Measurements from ENCODE around the gene ADGRA1.
"Not testable (repeated sequence)": the region's sequence is repeated elsewhere in the genome, so short reads cannot be mapped to it uniquely, and the experiment has no call there.

The ADGRA1 gene

GRCh38 chr10:133150656-133151055 lies 62.9 kb downstream of the ADGRA1 start:
- DNase-seq (ENCODE audit: low spot score) (no peak), ATAC-seq (ENCODE audit: low read depth) (no peak)
- no peaks in the 10 kb centered on the region for H3K4me1 ChIP-seq (ENCODE audit: insufficient read depth, poor library complexity, severe bottlenecking)
- no peak overlapping the region for H3K27ac ChIP-seq (ENCODE audit: poor library complexity, severe bottlenecking)
- peaks cover 2% of the 10 kb centered on the region for H3K9me3 ChIP-seq (ENCODE audit: severe bottlenecking)
- TF ChIP-seq, protein P1, sequence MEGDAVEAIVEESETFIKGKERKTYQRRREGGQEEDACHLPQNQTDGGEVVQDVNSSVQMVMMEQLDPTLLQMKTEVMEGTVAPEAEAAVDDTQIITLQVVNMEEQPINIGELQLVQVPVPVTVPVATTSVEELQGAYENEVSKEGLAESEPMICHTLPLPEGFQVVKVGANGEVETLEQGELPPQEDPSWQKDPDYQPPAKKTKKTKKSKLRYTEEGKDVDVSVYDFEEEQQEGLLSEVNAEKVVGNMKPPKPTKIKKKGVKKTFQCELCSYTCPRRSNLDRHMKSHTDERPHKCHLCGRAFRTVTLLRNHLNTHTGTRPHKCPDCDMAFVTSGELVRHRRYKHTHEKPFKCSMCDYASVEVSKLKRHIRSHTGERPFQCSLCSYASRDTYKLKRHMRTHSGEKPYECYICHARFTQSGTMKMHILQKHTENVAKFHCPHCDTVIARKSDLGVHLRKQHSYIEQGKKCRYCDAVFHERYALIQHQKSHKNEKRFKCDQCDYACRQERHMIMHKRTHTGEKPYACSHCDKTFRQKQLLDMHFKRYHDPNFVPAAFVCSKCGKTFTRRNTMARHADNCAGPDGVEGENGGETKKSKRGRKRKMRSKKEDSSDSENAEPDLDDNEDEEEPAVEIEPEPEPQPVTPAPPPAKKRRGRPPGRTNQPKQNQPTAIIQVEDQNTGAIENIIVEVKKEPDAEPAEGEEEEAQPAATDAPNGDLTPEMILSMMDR (IDR thresholded peaks at IDR 0.05; ENCODE audit: poor library complexity, severe bottlenecking), result no peak
- H3K4me3 ChIP-seq (ENCODE audit: severe bottlenecking), result no peak overlapping the region
- H3K27me3 ChIP-seq (ENCODE audit: insufficient read depth, poor library complexity, severe bottlenecking), result peaks cover 14% of the 10 kb centered on the region
- H3K36me3 ChIP-seq (ENCODE audit: low read depth), result no peaks in the 10 kb centered on the region

DNA sequence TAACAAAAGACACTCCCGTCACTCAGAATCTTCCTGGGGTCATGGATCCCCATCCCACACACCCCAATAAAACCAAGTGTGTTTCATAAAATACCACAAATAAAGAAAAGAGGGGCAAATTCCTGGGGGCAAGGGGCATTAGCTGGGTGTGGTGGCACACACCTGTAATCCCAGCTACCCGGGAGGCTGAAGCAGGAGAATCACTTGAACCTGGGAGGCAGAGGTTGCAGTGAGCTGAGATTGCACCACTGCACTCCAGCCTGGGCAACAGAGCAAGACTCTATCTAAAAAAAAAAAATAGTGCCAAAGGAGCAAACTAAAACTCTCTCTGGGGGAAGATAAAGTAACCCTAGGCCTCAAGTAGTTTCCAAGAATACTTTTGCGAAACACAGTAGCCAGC lies 63.3 kb downstream of the ADGRA1 start:
- not testable (repeated sequence) for H3K36me3 ChIP-seq (ENCODE audit: low read depth); H3K9me3 ChIP-seq (ENCODE audit: severe bottlenecking); H3K4me1 ChIP-seq (ENCODE audit: insufficient read depth, poor library complexity, severe bottlenecking); H3K27ac ChIP-seq (ENCODE audit: poor library complexity, severe bottlenecking); DNase-seq (ENCODE audit: low spot score); ATAC-seq (ENCODE audit: low read depth); H3K4me3 ChIP-seq (ENCODE audit: severe bottlenecking)
- peaks cover 14% of the 10 kb centered on the region for H3K27me3 ChIP-seq (ENCODE audit: insufficient read depth, poor library complexity, severe bottlenecking)

GRCh38 chr10:133151543-133151972 lies 63.8 kb downstream of the ADGRA1 start:
- Histone ChIP-seq H3K36me3 (ENCODE audit: low read depth) (no peaks in the 10 kb centered on the region), H3K27ac (ENCODE audit: poor library complexity, severe bottlenecking) (no peak overlapping the region), H3K4me3 (ENCODE audit: severe bottlenecking) (no peak overlapping the region), H3K27me3 (ENCODE audit: insufficient read depth, poor library complexity, severe bottlenecking) (peaks cover 14% of the 10 kb centered on the region), H3K9me3 (ENCODE audit: severe bottlenecking) (peaks cover 2% of the 10 kb centered on the region), H3K4me1 (ENCODE audit: insufficient read depth, poor library complexity, severe bottlenecking) (no peaks in the 10 kb centered on the region)
- TF ChIP-seq, protein P1 (IDR thresholded peaks at IDR 0.05; ENCODE audit: poor library complexity, severe bottlenecking), result no peak
- DNase-seq (ENCODE audit: low spot score) (no peak), ATAC-seq (ENCODE audit: low read depth) (no peak)

GRCh38 chr10:133154411-133154810 lies 66.7 kb downstream of the ADGRA1 start:
- Histone ChIP-seq H3K4me3 (ENCODE audit: severe bottlenecking) (no peak overlapping the region), H3K9me3 (ENCODE audit: severe bottlenecking) (no peaks in the 10 kb centered on the region), H3K36me3 (ENCODE audit: low read depth) (no peaks in the 10 kb centered on the region), H3K27ac (ENCODE audit: poor library complexity, severe bottlenecking) (no peak overlapping the region), H3K27me3 (ENCODE audit: insufficient read depth, poor library complexity, severe bottlenecking) (peaks cover 23% of the 10 kb centered on the region), H3K4me1 (ENCODE audit: insufficient read depth, poor library complexity, severe bottlenecking) (no peaks in the 10 kb centered on the region)
- TF ChIP-seq, protein P1 (IDR thresholded peaks at IDR 0.05; ENCODE audit: poor library complexity, severe bottlenecking), result no peak
- ATAC-seq (ENCODE audit: low read depth) (no peak), DNase-seq (ENCODE audit: low spot score) (no peak)

GRCh38 chr10:133154996-133155778 lies 67.5 kb downstream of the ADGRA1 start:
- Histone ChIP-seq H3K27me3 (ENCODE audit: insufficient read depth, poor library complexity, severe bottlenecking) (peaks cover 26% of the 10 kb centered on the region), H3K27ac (ENCODE audit: poor library complexity, severe bottlenecking) (no peak overlapping the region), H3K4me3 (ENCODE audit: severe bottlenecking) (no peak overlapping the region), H3K4me1 (ENCODE audit: insufficient read depth, poor library complexity, severe bottlenecking) (no peaks in the 10 kb centered on the region), H3K9me3 (ENCODE audit: severe bottlenecking) (no peaks in the 10 kb centered on the region), H3K36me3 (ENCODE audit: low read depth) (no peaks in the 10 kb centered on the region)
- DNase-seq (ENCODE audit: low spot score), result no peak
- TF ChIP-seq, protein P1 (IDR thresholded peaks at IDR 0.05; ENCODE audit: poor library complexity, severe bottlenecking), result no peak
- no peak for ATAC-seq (ENCODE audit: low read depth)
